NCI-H1436 treated with DMSO at 0.1 percent for 48 hours (cell line): ENCODE results near the gene REM1.
"Not testable (repeated sequence)": the region's sequence is repeated elsewhere in the genome, so short reads cannot be mapped to it uniquely, and the experiment has no call there.

ENCODE experiments used
- DNase-seq: peaks from one replicate; lab custom pipeline; 2025; lab: John Stamatoyannopoulos, UW

Gene REM1

DNA sequence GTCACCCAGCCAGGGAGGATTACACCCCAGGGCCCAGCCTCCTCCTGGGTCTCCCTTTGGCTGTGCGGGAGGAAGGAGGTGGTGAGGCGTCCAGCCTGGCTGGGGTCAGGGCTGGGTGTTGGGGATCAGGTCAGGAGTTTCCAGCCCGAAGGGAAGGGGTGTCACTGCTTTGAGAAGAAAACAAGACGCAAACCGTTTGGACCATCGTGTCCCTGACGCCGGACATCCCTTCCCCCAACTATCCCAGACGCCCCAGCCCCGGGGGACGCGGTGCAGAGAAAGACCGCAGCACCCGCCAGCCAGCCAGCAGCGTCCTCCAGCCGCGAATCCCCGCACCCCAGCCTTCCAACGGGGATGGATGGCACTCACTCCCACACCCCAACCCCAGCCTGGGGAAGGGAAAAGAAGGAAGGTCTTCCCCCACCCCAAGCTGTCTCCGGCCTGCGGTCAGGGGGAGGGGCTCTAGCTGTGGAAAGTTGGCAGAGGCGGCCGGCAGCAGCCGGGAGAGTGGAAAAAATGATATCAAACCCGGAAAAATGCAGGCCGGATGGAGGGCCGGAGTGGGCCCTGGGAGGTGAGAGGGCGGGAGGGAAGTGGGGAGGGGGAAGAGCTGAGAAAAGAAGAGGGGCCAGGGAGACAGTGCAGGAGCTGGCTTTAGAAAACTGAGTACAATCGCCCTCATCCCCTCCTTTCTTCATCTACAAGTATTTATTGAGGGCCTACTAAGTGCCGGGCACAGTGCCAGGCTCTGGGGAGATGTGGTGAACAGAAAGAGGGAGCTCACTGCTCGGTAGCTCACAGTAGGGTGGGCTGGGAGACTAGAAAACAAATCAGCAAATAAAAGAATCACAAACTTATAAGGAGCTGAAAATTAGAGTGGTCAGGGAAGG is 10.6 kb downstream of the REM1 start:
- DNase-seq = no peak

DNA sequence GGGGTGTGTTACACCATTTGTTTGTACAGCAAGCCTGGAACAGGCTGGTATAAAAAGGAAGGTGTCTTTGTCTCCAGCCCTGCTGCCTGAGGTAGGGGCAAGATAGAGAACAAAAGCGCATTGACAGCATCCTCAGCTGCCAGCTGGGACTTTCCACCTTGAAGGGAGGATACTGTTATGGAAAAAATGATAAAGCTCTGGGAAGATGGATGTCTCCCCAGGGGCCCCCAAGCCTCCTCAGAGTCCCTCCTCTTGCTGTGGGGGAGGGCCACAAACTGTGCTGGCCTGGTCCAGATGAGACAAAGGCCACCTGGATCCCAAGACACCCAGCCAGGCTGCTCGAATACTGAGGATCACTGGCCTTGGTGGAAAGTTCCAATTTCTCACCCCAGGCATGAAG is 13.0 kb downstream of the REM1 start:
- no peak for DNase-seq

DNA sequence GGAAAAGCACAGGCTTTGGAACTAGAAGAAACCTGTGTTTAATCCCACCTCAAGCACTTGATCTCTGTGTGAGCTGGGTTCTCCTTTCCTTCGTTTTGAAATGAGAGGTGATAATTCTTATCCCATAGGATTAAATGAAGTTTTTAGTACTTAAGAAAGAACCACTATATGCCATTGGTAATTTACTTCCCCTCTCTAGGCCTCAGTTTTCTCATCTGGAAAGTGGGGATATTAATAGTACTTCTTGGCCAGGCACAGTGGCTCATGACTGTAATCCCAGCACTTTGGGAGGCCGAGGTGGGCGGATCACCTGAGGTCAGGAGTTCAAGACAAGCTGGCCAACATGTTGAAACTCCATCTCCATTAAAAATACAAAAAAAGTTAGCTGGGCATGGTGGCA is 14.1 kb downstream of the REM1 start:
- no peak for DNase-seq

DNA sequence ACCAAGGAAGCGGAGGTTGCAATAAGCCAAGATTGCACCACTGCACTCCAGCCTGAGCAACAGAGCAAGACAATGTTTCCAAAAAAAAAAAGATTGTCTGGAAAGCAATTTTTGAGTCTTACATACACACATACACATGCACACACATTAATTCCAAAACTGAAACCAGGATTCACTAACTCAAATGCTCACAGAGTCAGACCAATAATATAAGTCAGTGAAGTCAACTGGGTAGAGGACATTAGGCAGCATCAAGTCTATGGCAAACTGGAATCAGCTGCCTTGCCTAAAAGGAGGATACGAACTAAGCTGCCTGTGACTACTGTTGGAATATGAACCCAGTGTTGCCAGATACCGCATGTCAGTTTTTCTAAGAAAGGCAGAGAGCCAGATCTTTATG is 15.7 kb downstream of the REM1 start:
- no peak for DNase-seq

DNA sequence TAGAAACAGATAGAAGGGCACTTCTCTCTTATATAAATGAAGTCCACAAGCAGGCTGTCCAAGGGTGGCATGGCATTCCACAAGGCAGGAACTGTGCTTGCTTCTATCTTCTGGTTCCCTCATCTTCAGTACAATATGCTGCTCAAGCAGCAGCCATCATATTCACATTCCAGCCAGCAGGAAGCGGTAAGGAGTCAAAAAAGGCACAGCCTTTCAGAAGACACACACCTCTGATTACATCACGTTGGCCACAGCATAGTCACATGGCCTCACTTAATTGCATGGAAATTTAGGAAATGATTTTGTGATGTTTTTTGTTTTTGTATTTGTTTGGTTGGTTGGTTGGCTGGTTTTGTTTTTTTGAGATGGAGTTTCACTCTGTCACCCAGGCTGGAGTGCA is 19.0 kb downstream of the REM1 start:
- no peak for DNase-seq

DNA sequence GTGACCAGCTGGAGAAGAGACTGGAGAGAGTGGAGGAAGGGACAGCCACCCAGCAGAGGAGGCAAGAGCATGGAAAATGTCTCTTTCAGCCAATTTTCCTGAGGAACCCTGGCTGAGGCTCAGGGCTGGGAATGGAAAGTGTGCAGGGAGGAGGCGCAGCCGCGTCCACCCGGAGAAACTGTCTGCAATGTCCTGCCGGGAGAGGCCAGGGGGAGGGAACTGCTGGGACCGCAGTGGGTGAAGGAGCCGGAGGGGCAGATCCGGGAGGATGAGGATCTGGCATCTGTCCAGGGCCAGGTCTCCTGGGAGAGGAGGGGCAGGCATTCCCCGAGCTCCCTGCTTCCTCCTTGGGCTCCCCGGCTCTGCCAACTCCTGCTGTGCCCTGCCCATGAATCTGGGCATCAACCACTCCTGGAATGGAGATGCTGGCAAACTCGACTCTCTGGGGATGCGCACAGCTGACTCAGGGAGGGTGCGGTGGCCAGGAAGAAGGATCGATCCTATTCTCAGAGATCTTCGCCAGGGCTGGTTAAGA is 21.7 kb downstream of the REM1 start:
- DNase-seq = no peak

DNA sequence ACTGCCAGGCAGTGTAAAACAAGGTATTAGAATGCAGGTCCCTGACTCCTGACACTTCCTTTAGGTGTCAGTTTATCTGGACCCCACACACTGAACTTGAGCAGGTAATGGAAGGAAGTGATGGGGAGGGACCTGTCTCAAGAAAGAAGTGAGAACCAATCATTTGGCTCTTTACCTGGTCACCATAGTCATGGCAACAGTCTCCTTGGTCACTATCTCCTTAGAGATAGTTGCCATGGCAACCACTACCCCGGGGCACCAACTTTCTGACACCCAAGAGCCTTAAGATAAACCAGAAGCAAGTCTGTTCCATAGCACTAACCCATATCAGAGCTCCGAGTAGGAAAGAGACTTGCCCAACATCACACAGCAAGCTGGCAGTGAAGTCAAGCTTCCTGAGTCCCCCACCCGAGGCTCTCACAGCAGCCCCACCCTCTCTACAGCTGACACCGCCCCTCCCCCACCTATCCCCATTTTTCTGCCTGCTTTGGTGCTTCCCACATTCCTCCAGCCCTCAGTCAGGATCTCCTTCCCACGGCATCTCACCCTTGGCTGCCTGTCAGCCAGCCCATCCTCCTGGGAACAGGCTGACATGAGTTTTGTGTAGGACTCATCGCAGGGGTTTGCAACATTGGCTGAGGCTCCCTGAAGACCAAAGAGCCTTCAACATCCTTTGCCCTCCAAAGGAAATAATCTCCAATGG is 22.9 kb downstream of the REM1 start:
- DNase-seq = no peak

DNA sequence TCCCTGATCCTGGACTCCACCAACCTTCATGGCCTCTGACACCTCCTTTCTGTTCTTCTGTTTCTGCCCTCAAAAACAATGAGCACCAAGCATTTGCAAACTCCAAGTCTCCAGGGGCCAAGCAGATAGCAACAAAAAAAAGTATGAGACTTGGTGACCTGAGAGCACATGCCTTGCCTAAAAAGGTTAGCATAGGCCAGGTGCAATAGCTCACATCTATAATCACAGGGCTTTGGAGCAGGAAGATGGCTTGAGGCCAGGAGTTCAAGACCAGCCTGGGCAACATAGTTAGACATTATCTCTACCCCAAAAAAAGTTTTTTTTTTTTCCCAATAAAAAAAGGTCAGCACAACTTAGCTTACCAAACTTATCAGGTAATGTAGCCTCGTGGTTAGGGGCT is 25.4 kb downstream of the REM1 start:
- no peak for DNase-seq

DNA sequence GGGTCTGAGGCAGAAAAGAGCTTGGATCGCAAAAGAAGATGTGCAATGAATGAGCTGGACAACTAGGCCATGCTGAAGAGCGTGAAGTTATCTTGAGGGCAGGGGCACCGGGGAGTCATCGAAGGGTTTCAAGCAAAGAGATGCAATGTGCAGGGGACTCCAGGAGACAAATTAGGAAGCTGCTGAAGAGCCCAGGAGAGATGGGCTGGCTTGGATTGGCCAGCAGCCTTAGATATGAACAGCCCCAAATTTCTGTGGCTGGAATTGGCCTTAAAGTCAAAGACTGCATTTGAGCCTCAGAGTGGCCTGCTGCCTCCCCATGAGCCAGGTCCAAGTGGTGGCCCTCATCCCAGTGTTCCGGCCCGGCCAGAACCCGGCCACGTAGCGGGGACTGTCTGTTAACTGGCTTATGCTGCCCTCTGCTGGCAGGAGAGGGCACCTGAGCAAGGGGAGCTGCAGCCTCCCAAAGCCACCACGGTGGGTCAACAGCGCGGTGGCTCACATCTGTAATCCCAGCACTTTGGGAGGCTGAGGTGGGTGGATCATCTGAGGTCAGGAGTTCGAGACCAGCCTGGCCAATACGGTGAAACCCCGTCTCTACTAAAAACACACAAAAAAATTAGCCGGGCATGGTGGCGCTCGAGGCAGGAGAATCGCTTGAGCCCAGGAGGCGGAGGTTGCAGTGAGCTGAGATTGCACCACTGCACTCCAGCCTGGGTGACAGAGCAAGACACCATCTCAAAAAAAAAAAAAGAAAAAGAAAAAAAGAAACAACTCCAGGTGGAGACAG is 28.0 kb downstream of the REM1 start:
- DNase-seq = not testable (repeated sequence)

DNA sequence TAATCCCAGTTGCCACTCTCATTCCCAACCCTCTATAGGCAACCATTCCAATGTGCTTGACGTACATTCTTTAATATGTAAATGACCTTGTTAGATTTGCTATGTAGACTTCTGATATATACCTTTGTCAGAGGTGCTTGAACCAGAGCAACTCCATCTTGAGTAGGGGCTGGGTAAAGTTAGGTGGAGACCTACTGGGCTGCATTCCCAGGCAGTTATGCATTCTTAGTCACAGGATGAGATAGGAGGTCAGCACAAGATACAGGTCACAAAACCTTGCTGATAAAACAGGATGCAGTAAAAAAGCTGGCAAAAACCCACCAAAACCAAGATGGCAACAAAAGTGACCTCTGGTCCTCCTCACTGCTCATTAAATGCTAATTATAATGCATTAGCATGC is 30.8 kb downstream of the REM1 start:
- DNase-seq = no peak

DNA sequence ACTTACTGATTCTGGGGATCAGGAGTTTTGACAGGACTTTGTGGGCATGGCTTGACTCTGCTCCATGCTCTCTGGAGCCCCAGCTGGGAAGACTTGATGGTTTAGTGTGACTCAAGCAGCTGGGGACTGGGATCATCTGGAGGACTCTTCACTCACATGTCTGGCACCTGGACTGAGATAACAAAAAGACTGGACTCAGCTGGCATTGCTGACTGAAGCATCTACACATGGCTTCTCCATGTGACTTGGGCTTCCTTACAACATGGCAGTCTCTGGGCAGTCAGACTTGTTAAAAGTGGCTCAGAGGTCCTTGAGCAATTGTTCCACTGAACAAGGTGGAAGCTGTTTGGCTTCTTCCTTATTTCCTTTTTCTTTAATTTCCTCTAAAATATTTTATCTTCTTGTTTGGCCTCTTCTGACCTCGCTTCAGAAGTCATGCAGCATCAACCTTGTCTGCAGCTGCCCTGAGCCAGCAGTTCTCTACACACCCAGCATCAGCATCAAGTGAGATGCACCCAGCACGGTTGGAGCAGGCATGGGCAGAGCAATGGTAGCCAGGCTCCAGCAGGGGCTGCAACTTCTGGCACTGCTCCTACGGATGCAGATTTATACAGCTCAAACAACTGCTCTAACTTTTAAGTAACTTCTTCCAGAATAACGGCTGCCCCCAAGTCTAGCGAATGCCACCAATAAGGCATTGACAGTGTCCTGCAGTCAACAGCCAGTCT is 33.6 kb downstream of the REM1 start:
- no peak for DNase-seq

DNA sequence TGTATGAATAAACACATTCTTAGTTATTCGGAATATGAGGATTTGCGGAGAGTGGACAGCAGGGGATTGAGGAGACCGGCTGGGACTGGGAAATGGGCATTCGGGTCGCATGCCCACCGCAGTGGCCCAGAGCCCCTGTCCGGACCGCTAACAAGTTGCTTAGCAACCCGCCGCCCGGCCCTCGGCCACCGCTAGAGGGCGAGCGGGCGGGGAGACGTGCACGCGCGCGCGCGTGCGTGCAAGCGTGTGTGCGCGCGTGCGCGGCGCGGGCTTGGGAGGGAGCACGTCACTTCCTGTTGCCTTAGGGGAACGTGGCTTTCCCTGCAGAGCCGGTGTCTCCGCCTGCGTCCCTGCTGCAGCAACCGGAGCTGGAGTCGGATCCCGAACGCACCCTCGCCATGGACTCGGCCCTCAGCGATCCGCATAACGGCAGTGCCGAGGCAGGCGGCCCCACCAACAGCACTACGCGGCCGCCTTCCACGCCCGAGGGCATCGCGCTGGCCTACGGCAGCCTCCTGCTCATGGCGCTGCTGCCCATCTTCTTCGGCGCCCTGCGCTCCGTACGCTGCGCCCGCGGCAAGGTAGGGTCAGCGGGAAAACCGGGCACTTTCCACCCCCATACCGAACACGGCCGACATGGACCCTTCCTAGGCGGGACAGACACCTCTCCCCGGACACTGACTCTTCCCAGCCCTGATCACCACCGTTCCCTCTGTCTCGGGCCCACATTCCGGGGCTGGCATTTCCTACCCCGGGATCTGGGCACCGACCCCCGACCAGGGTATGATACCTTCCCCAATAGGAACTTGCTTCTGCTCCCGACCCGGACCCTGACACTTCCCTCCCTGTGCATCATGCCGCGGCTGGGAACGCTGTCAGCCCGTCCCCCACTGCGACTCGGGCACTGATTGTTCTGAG is 39.3 kb downstream of the REM1 start, which contains the start of gene HM13:
Gene HM13 (plus strand): TSS at position 289 of the 918 bp plus-strand sequence. CDS start 110 bp downstream, at position 399.
- DNase-seq = peak; percentile 54

DNA sequence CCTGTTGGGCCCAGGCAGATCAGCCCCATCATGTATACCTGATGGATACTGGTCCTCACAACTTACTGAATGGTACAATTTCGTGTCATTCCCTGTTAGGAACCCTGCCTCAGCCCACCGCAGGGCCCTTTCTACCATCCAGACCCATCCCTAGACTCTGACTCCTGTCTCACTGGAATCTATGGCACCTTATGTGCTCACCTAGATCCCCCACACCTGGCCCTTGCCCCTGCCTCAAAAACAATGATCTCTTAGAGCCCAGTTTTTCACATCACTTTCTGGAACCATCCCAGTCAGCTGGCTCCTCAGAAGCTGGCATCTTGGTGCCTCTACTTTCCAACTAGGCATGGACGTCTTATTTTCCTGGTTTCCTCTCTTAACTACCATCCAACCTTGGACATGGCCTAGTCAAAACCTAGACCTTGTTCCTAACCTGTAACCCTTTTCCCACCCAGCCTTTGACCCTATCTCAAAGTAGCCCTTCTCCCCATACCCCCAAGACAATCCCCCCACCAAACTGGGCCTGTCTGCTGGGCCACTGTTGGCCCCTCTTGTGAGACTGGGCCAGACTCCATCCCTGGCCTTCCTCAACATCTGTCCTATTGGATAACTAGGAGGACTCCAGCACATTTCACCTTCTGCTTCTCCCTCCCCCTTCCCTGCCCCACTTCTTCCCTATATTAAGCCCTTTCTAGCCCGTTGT is 40.1 kb downstream of the REM1 start:
- DNase-seq = no peak

DNA sequence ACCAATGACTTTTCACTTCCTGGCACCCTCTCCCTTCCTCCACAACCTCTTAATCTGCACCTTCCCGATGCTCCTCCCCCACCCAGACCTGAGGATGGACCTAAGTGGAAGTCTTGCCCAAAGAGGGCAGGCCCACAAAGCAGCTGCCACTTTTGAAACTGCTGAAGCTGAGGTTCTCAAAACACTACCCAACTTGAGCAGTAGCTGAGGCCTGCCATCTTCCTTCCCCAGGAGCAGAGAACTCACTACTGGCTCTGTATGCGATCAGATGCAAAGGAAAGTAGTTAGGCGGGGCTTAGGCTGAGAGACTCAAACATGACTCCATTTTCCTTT is 40.7 kb downstream of the REM1 start:
- DNase-seq = no peak

DNA sequence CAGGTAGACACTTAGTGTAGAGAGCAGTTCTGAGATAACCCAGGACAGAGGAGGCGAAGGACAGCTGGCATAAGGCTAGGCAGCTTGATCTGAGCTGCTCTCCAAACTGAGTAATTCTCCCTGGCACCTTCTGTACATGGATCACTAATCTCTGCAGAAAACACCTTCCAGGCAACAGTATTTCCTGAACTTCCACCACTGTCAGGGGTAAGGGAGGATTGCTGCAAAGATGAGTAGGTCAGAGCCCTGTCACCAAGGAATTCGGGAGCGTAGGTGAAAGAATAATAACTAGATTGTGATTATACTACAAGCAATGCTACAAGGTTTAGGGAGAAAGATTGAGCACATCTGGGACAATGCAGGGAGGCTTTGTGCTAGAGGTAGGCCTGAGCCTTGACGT is 41.1 kb downstream of the REM1 start:
- DNase-seq = no peak

DNA sequence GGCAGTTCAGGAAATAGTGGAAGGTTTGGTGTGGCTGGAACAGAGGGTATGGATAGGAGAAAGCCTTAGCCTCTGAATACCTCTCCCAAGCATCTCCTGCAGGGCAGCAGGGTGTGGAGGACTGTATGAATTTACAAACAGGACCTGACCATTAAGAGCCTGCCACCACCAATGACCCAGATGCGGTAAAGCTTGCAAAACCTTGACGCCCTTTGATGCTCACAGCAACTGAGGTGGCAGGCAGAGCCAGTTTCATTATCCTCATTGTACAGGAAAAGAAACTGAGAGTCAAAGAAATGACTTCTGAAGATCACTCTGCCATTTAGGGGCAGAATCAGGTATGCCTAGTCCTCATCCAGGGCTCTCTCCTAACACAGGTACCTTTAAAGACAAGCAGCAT is 41.6 kb downstream of the REM1 start:
- DNase-seq = no peak

DNA sequence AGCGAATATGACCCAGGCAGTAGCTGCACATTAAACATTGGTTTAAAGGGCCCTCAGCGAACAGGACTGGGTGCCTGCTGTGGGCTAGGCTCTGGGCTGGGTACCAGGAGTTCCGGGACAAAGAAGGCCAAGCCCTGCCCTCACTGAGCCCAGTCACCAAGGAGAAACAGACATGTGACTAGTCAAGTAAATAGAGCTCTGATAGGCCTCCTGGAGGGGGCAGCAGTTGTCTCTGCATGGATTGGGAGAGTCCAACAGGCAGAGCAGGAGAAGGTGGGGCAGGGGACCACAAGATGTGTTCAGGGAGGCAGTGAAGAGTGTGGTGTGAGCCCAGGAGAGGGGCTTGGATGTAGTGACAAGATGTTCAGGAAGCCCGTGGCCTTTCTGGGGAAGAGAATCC is 42.3 kb downstream of the REM1 start:
- no peak for DNase-seq

DNA sequence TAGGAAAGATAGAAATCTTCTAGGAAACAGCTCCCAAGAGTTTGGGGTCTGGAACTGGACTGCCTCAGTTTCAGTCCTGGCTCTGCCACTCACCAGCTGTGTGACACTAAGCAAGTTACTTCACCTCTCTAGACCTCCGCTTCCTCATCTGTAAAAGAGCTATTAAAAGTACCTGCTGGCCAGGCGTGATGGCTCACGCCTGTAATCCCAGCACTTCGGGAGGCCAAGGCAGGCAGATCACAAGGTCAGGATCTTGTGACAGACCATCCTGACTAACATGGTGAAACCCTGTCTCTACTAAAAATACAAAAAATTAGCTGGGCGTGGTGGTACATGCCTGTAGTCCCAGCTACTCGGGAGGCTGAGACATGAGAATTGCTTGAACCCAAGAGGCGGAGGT is 46.2 kb downstream of the REM1 start:
- DNase-seq = not testable (repeated sequence)

DNA sequence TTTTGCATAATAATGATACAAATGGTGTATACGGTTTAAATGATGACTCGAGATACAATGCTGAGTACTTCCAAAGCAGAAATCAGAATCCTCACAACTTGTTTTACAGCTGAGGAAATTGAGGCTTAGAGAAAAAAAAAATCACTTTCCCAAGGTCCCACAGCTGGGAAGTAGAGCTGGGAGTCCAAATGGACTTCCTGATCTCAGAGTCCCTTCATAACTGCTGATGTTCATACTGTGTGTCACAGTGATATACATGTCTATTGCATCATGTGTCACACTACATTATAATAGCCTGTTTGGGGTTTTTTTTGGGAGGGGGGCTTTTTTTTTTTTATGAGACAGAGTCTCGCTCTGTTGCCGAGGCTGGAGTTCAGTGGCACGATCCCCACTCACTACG is 47.6 kb downstream of the REM1 start:
- DNase-seq = no peak
